GM20000 (cell line): ENCODE data around the gene RASL12.
A peak's percentile ranks its signal among the peaks of the same experiment; 100 is the strongest.
"Not testable (repeated sequence)": the region's sequence is repeated elsewhere in the genome, so short reads cannot be mapped to it uniquely, and the experiment has no call there.

Source experiments
- DNase-seq: peaks from one replicate; pipeline ENCODE4 v3.0.0; 2012; ENCODE audit warnings: low spot score
- CTCF ChIP-seq: IDR thresholded peaks from 2 replicates; pipeline ENCODE4 v1.5.1; 2012; ENCODE audit warnings: mild to moderate bottlenecking, control low read depth; ENCODE audit errors: extremely low read depth, missing control alignments

Gene RASL12

DNA sequence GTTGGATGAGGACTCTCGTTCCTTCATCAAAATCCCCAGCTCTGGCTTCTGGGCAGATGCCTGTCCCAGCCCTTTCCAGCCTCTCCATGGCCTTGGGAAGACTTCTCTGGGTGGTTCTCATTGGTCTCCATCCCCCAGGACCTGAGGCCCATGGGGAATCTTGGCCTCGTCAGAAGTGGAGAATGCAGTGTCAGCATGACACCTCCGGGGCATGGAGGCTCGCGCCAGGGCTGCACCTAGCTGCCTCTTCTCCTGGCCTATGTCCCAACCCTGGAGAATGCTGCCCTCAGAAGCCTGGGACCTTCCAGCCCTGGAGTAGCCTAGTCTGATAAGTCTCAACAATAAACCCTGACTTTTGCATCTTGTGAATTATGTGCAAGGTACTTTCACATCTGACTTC lies 11.8 kb upstream of the RASL12 start:
- DNase-seq = no peak
- no peak for TF ChIP-seq CTCF

- DNase-seq = peak; percentile 82
- peak; percentile 75 for TF ChIP-seq CTCF
Observed at GRCh38 chr15:65077981-65078352, 10.2 kb upstream of the RASL12 start.

DNA sequence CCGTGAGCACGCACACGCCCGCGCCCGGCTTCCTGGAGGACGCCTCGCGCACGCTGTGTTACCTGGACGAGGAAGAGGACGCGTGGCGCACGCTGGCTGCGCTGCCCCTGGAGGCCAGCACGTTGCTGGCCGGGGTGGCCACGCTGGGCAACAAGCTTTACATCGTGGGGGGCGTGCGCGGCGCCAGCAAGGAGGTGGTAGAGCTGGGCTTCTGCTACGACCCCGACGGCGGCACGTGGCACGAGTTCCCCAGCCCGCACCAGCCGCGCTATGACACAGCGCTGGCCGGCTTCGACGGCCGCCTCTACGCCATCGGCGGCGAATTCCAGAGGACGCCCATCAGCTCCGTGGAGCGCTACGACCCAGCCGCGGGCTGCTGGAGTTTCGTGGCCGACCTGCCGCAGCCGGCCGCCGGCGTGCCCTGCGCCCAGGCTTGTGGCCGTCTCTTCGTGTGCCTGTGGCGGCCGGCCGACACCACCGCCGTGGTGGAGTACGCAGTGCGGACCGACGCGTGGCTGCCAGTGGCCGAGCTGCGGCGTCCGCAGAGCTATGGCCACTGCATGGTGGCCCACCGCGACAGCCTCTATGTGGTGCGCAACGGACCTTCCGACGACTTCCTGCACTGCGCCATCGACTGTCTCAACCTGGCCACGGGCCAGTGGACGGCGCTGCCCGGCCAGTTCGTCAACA lies 9.6 kb upstream of the RASL12 start:
- no peak for DNase-seq
- TF ChIP-seq CTCF = no peak

GRCh38 chr15:65076486-65077290 lies 8.9 kb upstream of the RASL12 start, which contains the start of gene KBTBD13:
KBTBD13 (plus strand) TSS chr15:65076746; CDS start chr15:65076816, 70 bp downstream.
- no peak for DNase-seq
- no peak for TF ChIP-seq CTCF

DNA sequence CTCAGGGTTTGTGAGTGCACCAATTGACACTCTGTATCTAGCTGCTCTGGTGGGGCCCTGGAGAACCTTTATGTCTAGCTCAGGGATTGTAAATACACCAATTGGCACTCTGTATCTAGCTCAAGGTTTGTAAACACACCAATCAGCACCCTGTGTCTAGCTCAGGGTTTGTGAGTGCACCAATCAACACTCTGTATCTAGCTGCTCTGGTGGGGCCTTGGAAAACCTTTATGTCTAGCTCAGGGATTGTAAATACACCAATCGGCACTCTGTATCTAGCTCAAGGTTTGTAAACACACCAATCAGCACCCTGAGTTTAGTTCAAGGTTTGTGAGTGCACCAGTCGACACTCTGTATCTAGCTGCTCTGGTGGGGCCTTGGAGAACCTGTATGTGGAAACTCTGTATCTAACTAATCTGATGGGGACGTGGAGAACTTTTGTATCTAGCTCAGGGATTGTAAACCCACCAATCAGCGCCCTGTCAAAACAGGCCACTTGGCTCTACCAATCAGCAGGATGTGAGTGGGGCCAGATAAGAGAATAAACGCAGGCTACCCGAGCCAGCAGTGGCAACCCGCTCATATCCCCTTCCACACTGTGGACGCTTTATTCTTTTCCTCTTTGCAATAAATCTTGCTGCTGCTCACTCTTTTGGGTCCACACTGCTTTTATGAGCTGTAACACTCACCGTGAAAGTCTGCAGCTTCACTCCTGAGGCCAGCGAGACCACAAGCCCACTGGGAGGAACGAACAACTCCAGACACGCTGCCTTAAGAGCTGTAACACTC lies 8.0 kb upstream of the RASL12 start:
- not testable (repeated sequence) for DNase-seq

- DNase-seq = not testable (repeated sequence)
Observed at GRCh38 chr15:65074946-65075345, 7.2 kb upstream of the RASL12 start.

- DNase-seq = no peak
- TF ChIP-seq CTCF = no peak
Observed at GRCh38 chr15:65072617-65073016, 4.8 kb upstream of the RASL12 start.

DNA sequence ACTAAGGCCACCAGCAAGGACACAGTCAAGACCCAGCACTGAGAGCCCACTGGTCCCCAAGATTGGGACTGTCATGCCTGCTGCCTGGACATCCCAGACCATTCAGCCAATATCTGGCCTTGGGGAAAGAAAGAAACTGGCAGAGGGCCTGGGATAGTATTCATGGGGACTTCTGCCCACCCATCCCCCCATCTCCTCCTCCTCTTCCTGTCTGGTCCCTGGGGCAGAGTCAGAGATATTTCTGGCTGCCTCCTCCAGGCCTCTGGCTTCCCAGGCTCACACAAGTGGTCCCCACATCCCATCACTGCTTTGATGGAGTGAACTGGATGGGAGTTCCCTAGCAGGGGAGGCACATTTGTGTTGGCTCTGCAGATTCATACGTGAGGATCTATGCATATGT lies 4.2 kb upstream of the RASL12 start:
- no peak for DNase-seq
- no peak for TF ChIP-seq CTCF
